Uterus (tissue), 2 donors: ENCODE measurements around the gene MRPL21.

Experiments used
- POLR2A ChIP-seq, 2 donors: fragments of 450-650 bp; IDR thresholded peaks; one replicate each; pipeline ENCODE4 v1.6.1; 2016; ENCODE audit warnings: antibody characterized with exemption in 2 of 2, mild to moderate bottlenecking in 1 of 2, moderate library complexity in 1 of 2
- TF ChIP-seq, protein P1 (sequence below), 4 experiments: fragments of 200-600 bp in 2 of 4; fragments of 450-650 bp in 2 of 4; sonication (generic) in 2 of 4; IDR thresholded peaks; one replicate each; pipeline ENCODE4 v1.5.1; 2016 to 2019; ENCODE audit warnings: antibody characterized with exemption in 4 of 4, mild to moderate bottlenecking in 2 of 4, moderate library complexity in 1 of 4

- TF ChIP-seq POLR2A (IDR thresholded peaks at IDR 0.05): no peak
- TF ChIP-seq, protein P1, sequence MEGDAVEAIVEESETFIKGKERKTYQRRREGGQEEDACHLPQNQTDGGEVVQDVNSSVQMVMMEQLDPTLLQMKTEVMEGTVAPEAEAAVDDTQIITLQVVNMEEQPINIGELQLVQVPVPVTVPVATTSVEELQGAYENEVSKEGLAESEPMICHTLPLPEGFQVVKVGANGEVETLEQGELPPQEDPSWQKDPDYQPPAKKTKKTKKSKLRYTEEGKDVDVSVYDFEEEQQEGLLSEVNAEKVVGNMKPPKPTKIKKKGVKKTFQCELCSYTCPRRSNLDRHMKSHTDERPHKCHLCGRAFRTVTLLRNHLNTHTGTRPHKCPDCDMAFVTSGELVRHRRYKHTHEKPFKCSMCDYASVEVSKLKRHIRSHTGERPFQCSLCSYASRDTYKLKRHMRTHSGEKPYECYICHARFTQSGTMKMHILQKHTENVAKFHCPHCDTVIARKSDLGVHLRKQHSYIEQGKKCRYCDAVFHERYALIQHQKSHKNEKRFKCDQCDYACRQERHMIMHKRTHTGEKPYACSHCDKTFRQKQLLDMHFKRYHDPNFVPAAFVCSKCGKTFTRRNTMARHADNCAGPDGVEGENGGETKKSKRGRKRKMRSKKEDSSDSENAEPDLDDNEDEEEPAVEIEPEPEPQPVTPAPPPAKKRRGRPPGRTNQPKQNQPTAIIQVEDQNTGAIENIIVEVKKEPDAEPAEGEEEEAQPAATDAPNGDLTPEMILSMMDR (IDR thresholded peaks at IDR 0.05): no peak
Measured at GRCh38 chr11:68935516-68936357, 32.1 kb upstream of the MRPL21 start.
